Heart left ventricle (tissue), 16 donors: ENCODE data around the gene FBXL3. TPM values are rescaled to one million over a fixed set of nuclear protein-coding genes. Genes with fewer than 3 reads are reported as not detected.
"Not testable (repeated sequence)": the region's sequence is repeated elsewhere in the genome, so short reads cannot be mapped to it uniquely, and the experiment has no call there.

Experiments
- ATAC-seq, 4 donors: fragments of 200-7000 bp; cut with Tn5 transposase; one replicate each; pipeline ENCODE4 v1.9.1; 2020 to 2022; ENCODE audit warnings: moderate library complexity in 4 of 4, mild to moderate bottlenecking in 3 of 4, moderate number of reproducible peaks in 1 of 4
- DNase-seq, 5 donors: peaks; one replicate each; pipeline ENCODE4 v3.0.0-alpha.2; 2020
- H3K27ac ChIP-seq, 12 donors: fragments of 200-600 bp; sonication (generic) in 4 of 12; one replicate each; pipeline versions ENCODE4 v1.5.0 to v1.8.0; 2016 to 2022; ENCODE audit warnings: mild to moderate bottlenecking in 2 of 12
- H3K27me3 ChIP-seq, 9 donors: fragments of 200-600 bp; sonication (generic) in 2 of 9; one replicate each; pipeline versions ENCODE4 v1.5.1 to v1.8.0; 2016 to 2022; ENCODE audit warnings: mild to moderate bottlenecking in 3 of 9
- H3K36me3 ChIP-seq, 9 donors: fragments of 200-600 bp; sonication (generic) in 2 of 9; one replicate each; pipeline versions ENCODE4 v1.5.0 to v1.8.0; 2018 to 2022; ENCODE audit warnings: mild to moderate bottlenecking in 2 of 9
- H3K4me1 ChIP-seq, 12 donors: fragments of 200-600 bp; sonication (generic) in 4 of 12; one replicate each; pipeline versions ENCODE4 v1.5.0 to v1.8.0; 2016 to 2022; ENCODE audit warnings: mild to moderate bottlenecking in 3 of 12
- H3K4me3 ChIP-seq, 12 donors: fragments of 200-600 bp; sonication (generic) in 4 of 12; one replicate each; pipeline versions ENCODE4 v1.5.0 to v1.8.0; 2017 to 2022; ENCODE audit warnings: mild to moderate bottlenecking in 9 of 12, moderate library complexity in 4 of 12
- H3K9me3 ChIP-seq, 12 donors: fragments of 200-600 bp; sonication (generic) in 4 of 12; one replicate each; pipeline versions ENCODE4 v1.5.0 to v1.8.0; 2016 to 2022; ENCODE audit warnings: mild to moderate bottlenecking in 1 of 12
- CTCF ChIP-seq, 12 donors: fragments of 200-600 bp; sonication (generic) in 4 of 12; IDR thresholded peaks; one replicate each; pipeline versions ENCODE4 v1.5.0 to v1.8.0; 2018 to 2022; ENCODE audit warnings: antibody characterized with exemption in 12 of 12, mild to moderate bottlenecking in 5 of 12
- POLR2A ChIP-seq, 2 donors: fragments of 450-650 bp; IDR thresholded peaks; one replicate each; pipeline ENCODE4 v1.6.1; 2017; ENCODE audit warnings: antibody characterized with exemption in 2 of 2, mild to moderate bottlenecking in 2 of 2, moderate library complexity in 2 of 2
- WGBS, 4 donors: extraction: QIAGEN DNeasy Blood & Tissue Kit in 2 of 4; methylation state at CpG; one replicate each; pipeline versions ENCODE4 v1.1.5 to v1.1.7; 2013 to 2018; 5-methylcytosine and 5-hydroxymethylcytosine counted together
- intact Hi-C, 10 donors: fragments of 100-400 bp; cut with DNase I; formaldehyde crosslinking; loops; one replicate each; pipeline versions ENCODE4 v1.11.1 to v1.14.2; 2022
- polyA plus RNA-seq, 2 donors: library from polyadenylated mRNA; stranded (reverse); fragments of 200-250 nt; gene quantifications; one replicate each; pipeline ENCODE4 v1.2.3, GENCODE V29; 2013
- total RNA-seq, 9 donors: library from RNA; depleted of rRNA in 2 of 9; stranded (reverse); fragments of >200 nt in 2 of 9; fragmentation: NEBNext Ultra II Directional in 3 of 9; extraction: Animal tissue kit (Norgen Biotek cat#: 25700) in 3 of 9; gene quantifications; one replicate each; pipeline versions ENCODE4 v1.1.0 to v1.2.4, GENCODE V29; 2016 to 2023
- donor health status: ischemic (EF 13 %, LVEDD 7.1; RV severe dilation, severe dysfunction).
- donor health status: healthy with polysubstance abuse.
- donor health status: DM: no; HTN: yes; CAD: no.
- donor health status: DM: no; HTN: no; CAD: no.
- donor health status: ischemic (EF 25% LVEDD 6.9; RV normal size, moderate dysfunction).
- donor health status: ischemic (EF 25% LVEDD 5.7; RV mildly dilated, moderate dysfunction).
- donor health status: healthy.
- donor health status: DM: yes; HTN: yes; CAD: no.
- donor health status: ischemic (EF 35%, LVEDD 5.7; RV mildly dilated, moderate dysfunction).
- donor health status: nonischemic (EF 11% LVEDD 7.7; RV severe dilation, severe dysfunction).
- donor health status: DM: yes; HTN: yes; CAD: no.
- donor health status: PGD.
- donor health status: ischemic (EF 29% LVEDD 5.4; RV normal size, mild dysfunction).
- donor health status: nonischemic (EF 23%, LVEDD 6.1; RV moderate dilation, normal function).

Gene FBXL3
- total and polyA plus RNA-seq, 11 donors: 11.8 to 50.0 (median 31.4) TPM

GRCh38 chr13:77014906-77015685, 11.9 kb downstream of the FBXL3 start:
- peaks cover 0 to 94% (median 86%) of the 10 kb centered on the region in 9 donors for H3K36me3 ChIP-seq

GRCh38 chr13:77013853-77014542, 13.0 kb downstream of the FBXL3 start:
- intact Hi-C loops: no loop called here
- H3K36me3 ChIP-seq: peaks cover 0 to 100% (median 97%) of the 10 kb centered on the region in 9 donors
- no peaks in the 10 kb centered on the region for H3K9me3 ChIP-seq
- H3K4me1 ChIP-seq: peaks cover 0 to 56% (median 35%) of the 10 kb centered on the region in 12 donors
- no peaks in the 10 kb centered on the region for H3K27me3 ChIP-seq
- H3K27ac ChIP-seq: peak overlapping the region in 1 of 12 donors; percentile 12
- no peak overlapping the region for H3K4me3 ChIP-seq
- no peak for TF ChIP-seq CTCF (IDR thresholded peaks at IDR 0.05)
- TF ChIP-seq POLR2A (IDR thresholded peaks at IDR 0.05): no peak
- DNase-seq (no peak), ATAC-seq (no peak)
- WGBS, 4 donors: 65 to 80% (median 75%) methylated on average over 2 of the region's 2 CpGs

More at GRCh38 chr13:77014906-77015685, 11.9 kb downstream of the FBXL3 start:
- Histone ChIP-seq H3K27ac (peak overlapping the region in 1 of 12 donors; percentile 12), H3K27me3 (no peaks in the 10 kb centered on the region), H3K4me3 (no peak overlapping the region), H3K4me1 (peaks cover 0 to 63% (median 43%) of the 10 kb centered on the region in 12 donors), H3K9me3 (no peaks in the 10 kb centered on the region)
- TF ChIP-seq CTCF (IDR thresholded peaks at IDR 0.05) (no peak), POLR2A (IDR thresholded peaks at IDR 0.05) (no peak)
- WGBS, 4 donors: 86 to 92% (median 90%) methylated on average over 2 of the region's 2 CpGs
- ATAC-seq (no peak), DNase-seq (no peak)
- intact Hi-C loops: no loop called here

GRCh38 chr13:77009719-77010118, 17.2 kb downstream of the FBXL3 start:
- intact Hi-C loops, DNase-seq, ATAC-seq, H3K9me3 ChIP-seq, H3K4me3 ChIP-seq, H3K27ac ChIP-seq, H3K27me3 ChIP-seq: not testable (repeated sequence)
- 90 to 98% (median 95%) methylated on average over 5 of the region's 5 CpGs for WGBS, 4 donors
- Histone ChIP-seq H3K4me1 (peaks cover 0 to 41% (median 22%) of the 10 kb centered on the region in 12 donors), H3K36me3 (peaks cover 0 to 98% (median 80%) of the 10 kb centered on the region in 9 donors)

- Histone ChIP-seq H3K27ac (peak overlapping the region in 1 of 12 donors; percentile 3), H3K4me1 (peaks cover 0 to 41% (median 15%) of the 10 kb centered on the region in 12 donors), H3K36me3 (peaks cover 0 to 98% (median 73%) of the 10 kb centered on the region in 9 donors), H3K27me3 (no peaks in the 10 kb centered on the region), H3K4me3 (no peak overlapping the region), H3K9me3 (no peaks in the 10 kb centered on the region)
- DNase-seq (no peak), ATAC-seq (peak in 3 of 4 donors; percentile 56 to 64 (median 60))
- 92 to 97% (median 95%) methylated on average over 2 of the region's 2 CpGs for WGBS, 4 donors
- intact Hi-C loops: no loop called here
- TF ChIP-seq POLR2A (IDR thresholded peaks at IDR 0.05) (no peak), CTCF (IDR thresholded peaks at IDR 0.05) (no peak)
Measured at GRCh38 chr13:77009011-77009410, 17.9 kb downstream of the FBXL3 start.

GRCh38 chr13:77008337-77008736, 18.6 kb downstream of the FBXL3 start:
- peak in 3 of 4 donors; percentile 39 to 69 (median 57) for ATAC-seq
- H3K27me3 ChIP-seq, H3K9me3 ChIP-seq, intact Hi-C loops, DNase-seq, H3K4me3 ChIP-seq: not testable (repeated sequence)
- Histone ChIP-seq H3K36me3 (peaks cover 0 to 98% (median 72%) of the 10 kb centered on the region in 9 donors), H3K4me1 (peaks cover 0 to 40% (median 14%) of the 10 kb centered on the region in 12 donors), H3K27ac (peak overlapping the region in 2 of 12 donors; percentile 3 to 5)
- WGBS, 4 donors: 85 to 94% (median 91%) methylated on average over 4 of the region's 4 CpGs
